OCI-LY7 (cell line): ENCODE data around the gene INPP5A. TPM values are rescaled to one million over a fixed set of nuclear protein-coding genes. Genes with fewer than 3 reads are reported as not detected.

Experiments used
- BruUV-seq: library from RNA; stranded (reverse); fragments of 400-500 nt; replicated peaks from 2 replicates; lab custom pipeline; 2021; lab: Mats Ljungman, UMichigan
- CTCF ChIA-PET: fragments of 300-600 bp; sonication (Branson Sonifier 250); formaldehyde crosslinking; loops from one replicate; lab custom pipeline; 2022; ENCODE audit warnings: antibody characterized with exemption; ENCODE audit not compliant: unreplicated experiment; lab: Charles Lee
- POLR2A ChIA-PET: fragments of 300-600 bp; sonication (Branson Sonifier 250); formaldehyde crosslinking; loops from one replicate; lab custom pipeline; 2022; ENCODE audit warnings: antibody characterized with exemption; lab: Charles Lee
- DNase-seq: peaks from one replicate; pipeline ENCODE4 v3.0.0-alpha.2; 2015; ENCODE audit warnings: low spot score
- H2AFZ ChIP-seq: fragments of 200-600 bp; sonication (generic), shearing (Covaris generic); 2 replicates; pipeline ENCODE4 v1.6.1; 2014; ENCODE audit warnings: mild to moderate bottlenecking, antibody characterized with exemption, low read length, moderate library complexity
- H3K27ac ChIP-seq: fragments of 200-600 bp; sonication (generic); 2 replicates; pipeline ENCODE4 v1.5.1; 2014; ENCODE audit warnings: mixed run types, low read depth, mild to moderate bottlenecking, moderate library complexity, low read length, inconsistent platforms; ENCODE audit not compliant: poor library complexity, severe bottlenecking
- H3K36me3 ChIP-seq: fragments of 200-600 bp; sonication (generic); 2 replicates; pipeline ENCODE4 v1.6.1; 2014; ENCODE audit warnings: mild to moderate bottlenecking, antibody characterized with exemption, low read length, moderate library complexity, mixed read lengths; ENCODE audit not compliant: insufficient read depth
- H3K4me1 ChIP-seq: fragments of 200-600 bp; sonication (generic); 2 replicates; pipeline ENCODE4 v1.5.1; 2014; ENCODE audit warnings: mild to moderate bottlenecking, low read length; ENCODE audit not compliant: insufficient read depth, poor library complexity, severe bottlenecking
- H3K4me2 ChIP-seq: fragments of 200-600 bp; sonication (generic); 2 replicates; pipeline ENCODE4 v1.6.1; 2014; ENCODE audit warnings: mild to moderate bottlenecking, low read length
- H3K4me3 ChIP-seq: fragments of 200-600 bp; sonication (generic); 2 replicates; pipeline ENCODE4 v1.5.1; 2014; ENCODE audit warnings: mild to moderate bottlenecking, low read depth, low read length; ENCODE audit not compliant: poor library complexity, severe bottlenecking
- H3K79me2 ChIP-seq: fragments of 200-600 bp; sonication (generic); 2 replicates; pipeline ENCODE4 v1.6.1; 2016; ENCODE audit warnings: low read depth, mild to moderate bottlenecking, low read length, moderate library complexity, mixed read lengths; ENCODE audit not compliant: insufficient read depth
- H3K9me2 ChIP-seq: fragments of 200-600 bp; sonication (generic); 2 replicates; pipeline ENCODE4 v1.6.1; 2016; ENCODE audit warnings: mild to moderate bottlenecking, low read length, mixed read lengths; ENCODE audit not compliant: insufficient read depth
- H3K9me3 ChIP-seq: fragments of 200-600 bp; sonication (generic); 2 replicates; pipeline ENCODE4 v1.6.1; 2014; ENCODE audit warnings: mild to moderate bottlenecking, mixed run types, low read length, mixed read lengths
- H4K20me1 ChIP-seq: fragments of 200-600 bp; sonication (generic); 2 replicates; pipeline ENCODE4 v1.6.1; 2014; ENCODE audit warnings: mild to moderate bottlenecking, antibody characterized with exemption, low read length, moderate library complexity, mixed read lengths; ENCODE audit not compliant: insufficient read depth
- CTCF ChIP-seq: fragments of 200-600 bp; sonication (generic); conservative IDR thresholded peaks from 2 replicates; pipeline ENCODE4 v1.5.1; 2014; ENCODE audit warnings: mild to moderate bottlenecking, antibody characterized with exemption, low read length, moderate library complexity, mixed read lengths
- EZH2phosphoT487 ChIP-seq: fragments of 200-600 bp; sonication (generic); IDR thresholded peaks from 2 replicates; pipeline ENCODE4 v1.6.1; 2018; ENCODE audit warnings: low read depth, borderline replicate concordance, mild to moderate bottlenecking, mixed run types, antibody characterized with exemption, low read length, moderate library complexity, mixed read lengths
- intact Hi-C: fragments of 100-400 bp; cut with micrococcal nuclease; formaldehyde crosslinking; loops from one replicate; pipeline ENCODE4 v1.10.0; 2022; ENCODE audit not compliant: unreplicated experiment
- total RNA-seq, 2 experiments: library from RNA; depleted of rRNA in 1 of 2; stranded (reverse); fragments of >200 nt in 1 of 2; shearing (Covaris generic) in 1 of 2; gene quantifications; 2 replicates each; pipeline ENCODE4 v1.2.3, GENCODE V29; 2014 to 2022

The INPP5A gene
- total RNA-seq, 2 experiments from 2014 or later: 14.5 to 18.4 TPM

GRCh38 chr10:132813001-132813401 is 275.4 kb downstream of the INPP5A start:
- intact Hi-C loops: no loop called here
- DNase-seq: no peak
- Histone ChIP-seq H3K4me3 (no peak overlapping the region), H3K9me3 (no peaks in the 10 kb centered on the region), H3K79me2 (no peaks in the 10 kb centered on the region), H2AFZ (no peak overlapping the region), H3K4me1 (no peaks in the 10 kb centered on the region), H3K9me2 (no peaks in the 10 kb centered on the region), H4K20me1 (no peaks in the 10 kb centered on the region), H3K4me2 (no peak overlapping the region), H3K36me3 (no peaks in the 10 kb centered on the region), H3K27ac (no peak overlapping the region)
- POLR2A ChIA-PET: no interaction called here
- no peak for TF ChIP-seq EZH2phosphoT487
- TF ChIP-seq CTCF: no peak
- CTCF ChIA-PET: no interaction called here
- BruUV-seq: no TSS peak

- no peak for TF ChIP-seq EZH2phosphoT487
- no peak for TF ChIP-seq CTCF
- H3K36me3 ChIP-seq: no peaks in the 10 kb centered on the region
- H3K4me3 ChIP-seq: no peak overlapping the region
- no peak overlapping the region for H2AFZ ChIP-seq
- ChIA-PET POLR2A (no interaction called here), CTCF (no interaction called here)
- no peaks in the 10 kb centered on the region for H4K20me1 ChIP-seq
- H3K27ac ChIP-seq: no peak overlapping the region
- no TSS peak for BruUV-seq
- H3K9me2 ChIP-seq: no peaks in the 10 kb centered on the region
- no peaks in the 10 kb centered on the region for H3K4me1 ChIP-seq
- intact Hi-C loops: no loop called here
- H3K9me3 ChIP-seq: no peaks in the 10 kb centered on the region
- H3K4me2 ChIP-seq: no peak overlapping the region
- DNase-seq: no peak
- H3K79me2 ChIP-seq: no peaks in the 10 kb centered on the region
These were observed 276.2 kb downstream of the INPP5A start for GRCh38 chr10:132813560-132814468.

GRCh38 chr10:132814469-132814856 is 276.9 kb downstream of the INPP5A start:
- CTCF ChIA-PET: no interaction called here
- TF ChIP-seq CTCF (no peak), EZH2phosphoT487 (no peak)
- Histone ChIP-seq H3K36me3 (no peaks in the 10 kb centered on the region), H3K9me3 (no peaks in the 10 kb centered on the region), H3K4me2 (no peak overlapping the region), H3K4me1 (no peaks in the 10 kb centered on the region), H3K4me3 (no peak overlapping the region), H3K27ac (no peak overlapping the region), H4K20me1 (no peaks in the 10 kb centered on the region), H2AFZ (no peak overlapping the region), H3K79me2 (no peaks in the 10 kb centered on the region), H3K9me2 (no peaks in the 10 kb centered on the region)
- no peak for DNase-seq
- intact Hi-C loops: no loop called here
- BruUV-seq: no TSS peak
- POLR2A ChIA-PET: no interaction called here
